Activated T-cell treated with anti-CD3 and anti-CD28 coated beads, Interleukin-2, amount 50 U/mL, for 4 hours (primary cell): ENCODE data around the gene PNPLA3. TPM values are rescaled to one million over a fixed set of nuclear protein-coding genes. Genes with fewer than 3 reads are reported as not detected.

Experiments used
- ATAC-seq, 2 donors: fragments of 200-7000 bp; cut with Tn5 transposase; one replicate each; pipeline ENCODE4 v1.10.0; 2021
- DNase-seq: peaks from one replicate; pipeline ENCODE4 v3.0.0-alpha.2; 2020
- H3K27me3 Mint-ChIP-seq: one replicate; pipeline ENCODE4 v1.8.0; 2021; ENCODE audit warnings: low read depth, mixed read lengths
- H3K36me3 Mint-ChIP-seq: one replicate; pipeline ENCODE4 v1.8.0; 2022; ENCODE audit warnings: mixed read lengths; ENCODE audit not compliant: insufficient read depth
- H3K4me1 Mint-ChIP-seq: one replicate; pipeline ENCODE4 v1.8.0; 2021; ENCODE audit warnings: low read depth, mixed read lengths
- H3K4me3 Mint-ChIP-seq: one replicate; pipeline ENCODE4 v1.8.0; 2021; ENCODE audit warnings: mild to moderate bottlenecking, moderate library complexity, mixed read lengths
- H3K9me3 Mint-ChIP-seq: one replicate; pipeline ENCODE4 v1.8.0; 2021; ENCODE audit warnings: mixed read lengths
- total RNA-seq, 3 donors: library from RNA; stranded (reverse); gene quantifications; one replicate each; pipeline ENCODE4 v1.2.1, GENCODE V29; 2021

PNPLA3 gene, protein sequence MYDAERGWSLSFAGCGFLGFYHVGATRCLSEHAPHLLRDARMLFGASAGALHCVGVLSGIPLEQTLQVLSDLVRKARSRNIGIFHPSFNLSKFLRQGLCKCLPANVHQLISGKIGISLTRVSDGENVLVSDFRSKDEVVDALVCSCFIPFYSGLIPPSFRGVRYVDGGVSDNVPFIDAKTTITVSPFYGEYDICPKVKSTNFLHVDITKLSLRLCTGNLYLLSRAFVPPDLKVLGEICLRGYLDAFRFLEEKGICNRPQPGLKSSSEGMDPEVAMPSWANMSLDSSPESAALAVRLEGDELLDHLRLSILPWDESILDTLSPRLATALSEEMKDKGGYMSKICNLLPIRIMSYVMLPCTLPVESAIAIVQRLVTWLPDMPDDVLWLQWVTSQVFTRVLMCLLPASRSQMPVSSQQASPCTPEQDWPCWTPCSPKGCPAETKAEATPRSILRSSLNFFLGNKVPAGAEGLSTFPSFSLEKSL
- total RNA-seq, result under 1 TPM in 1 of 3 donors, not detected in 2; 0.30 TPM

DNA sequence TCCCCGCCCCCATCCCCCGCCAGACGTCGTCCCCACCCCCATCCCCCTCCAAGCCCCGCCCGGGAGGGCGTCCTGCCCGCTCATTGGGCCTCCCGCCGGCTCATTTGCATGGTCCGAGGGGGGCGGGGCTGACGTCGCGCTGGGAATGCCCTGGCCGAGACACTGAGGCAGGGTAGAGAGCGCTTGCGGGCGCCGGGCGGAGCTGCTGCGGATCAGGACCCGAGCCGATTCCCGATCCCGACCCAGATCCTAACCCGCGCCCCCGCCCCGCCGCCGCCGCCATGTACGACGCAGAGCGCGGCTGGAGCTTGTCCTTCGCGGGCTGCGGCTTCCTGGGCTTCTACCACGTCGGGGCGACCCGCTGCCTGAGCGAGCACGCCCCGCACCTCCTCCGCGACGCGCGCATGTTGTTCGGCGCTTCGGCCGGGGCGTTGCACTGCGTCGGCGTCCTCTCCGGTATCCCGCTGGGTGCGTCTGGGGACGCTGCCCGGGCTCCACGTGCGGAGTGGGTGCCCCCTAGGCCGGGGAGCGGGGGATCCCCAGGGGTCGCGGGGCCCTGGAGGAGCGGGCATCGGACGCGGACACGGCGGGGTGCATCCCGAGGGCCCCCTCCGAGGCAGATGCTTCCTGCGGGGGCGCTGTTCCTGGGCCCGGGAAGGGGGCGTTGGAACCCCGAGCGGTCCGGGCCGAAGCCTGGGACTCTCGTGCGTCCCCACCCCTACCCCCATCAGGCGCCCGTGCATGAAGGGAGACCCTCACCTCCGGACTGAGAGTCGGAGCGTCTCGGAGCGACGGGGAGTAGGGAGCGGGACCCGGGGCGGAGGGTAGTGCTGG, at the start of gene PNPLA3:
PNPLA3 (plus strand) TSS at position 175 of the 834 bp plus-strand sequence; CDS start at position 282, 107 bp downstream.
- ATAC-seq (peak; percentile 95), DNase-seq (peak; percentile 72)
- Mint-ChIP-seq H3K4me3 (peak within 1 kb of the TSS; percentile 76), H3K27me3 (peaks cover 21% of the 10 kb centered on the region), H3K36me3 (no peaks in the 10 kb centered on the region), H3K4me1 (peaks cover 5% of the 10 kb centered on the region), H3K9me3 (no peaks in the 10 kb centered on the region)

DNA sequence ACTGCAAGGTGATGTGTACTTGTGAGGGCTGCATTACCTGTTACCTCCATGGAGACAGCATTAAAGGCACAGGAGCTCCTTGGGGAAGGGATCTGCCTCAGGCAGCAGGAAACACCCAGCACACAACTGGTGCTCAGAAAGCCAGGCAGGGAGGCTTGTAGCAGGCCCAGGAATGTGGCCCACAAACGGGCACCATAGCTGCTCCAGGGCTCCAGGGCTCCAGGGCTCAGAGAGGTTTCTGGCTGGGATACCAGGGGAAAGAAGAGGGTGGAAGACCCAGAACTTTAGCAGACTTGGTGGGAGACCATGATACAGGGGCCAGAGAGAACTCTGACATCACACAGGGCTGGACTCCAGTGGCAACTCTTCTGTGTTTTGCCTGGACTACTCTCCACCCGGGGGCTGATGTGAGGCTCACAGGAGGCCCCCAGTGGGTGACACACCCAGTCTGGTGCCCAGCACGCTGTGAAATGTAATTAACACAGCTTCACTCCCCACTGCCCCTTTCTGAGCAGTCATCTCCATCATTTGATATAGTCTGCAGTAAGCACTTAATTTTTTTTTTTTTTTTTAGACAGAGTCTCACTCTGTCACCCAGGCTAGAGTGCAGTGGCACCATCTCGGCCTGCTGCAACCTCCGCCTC, 46.6 kb upstream of the PNPLA3 start:
- H3K4me1 Mint-ChIP-seq, result no peaks in the 10 kb centered on the region
- no peak overlapping the region for H3K4me3 Mint-ChIP-seq
- no peaks in the 10 kb centered on the region for H3K36me3 Mint-ChIP-seq
- H3K9me3 Mint-ChIP-seq, result no peaks in the 10 kb centered on the region
- DNase-seq (no peak), ATAC-seq (no peak)
- H3K27me3 Mint-ChIP-seq, result peaks cover 42% of the 10 kb centered on the region

DNA sequence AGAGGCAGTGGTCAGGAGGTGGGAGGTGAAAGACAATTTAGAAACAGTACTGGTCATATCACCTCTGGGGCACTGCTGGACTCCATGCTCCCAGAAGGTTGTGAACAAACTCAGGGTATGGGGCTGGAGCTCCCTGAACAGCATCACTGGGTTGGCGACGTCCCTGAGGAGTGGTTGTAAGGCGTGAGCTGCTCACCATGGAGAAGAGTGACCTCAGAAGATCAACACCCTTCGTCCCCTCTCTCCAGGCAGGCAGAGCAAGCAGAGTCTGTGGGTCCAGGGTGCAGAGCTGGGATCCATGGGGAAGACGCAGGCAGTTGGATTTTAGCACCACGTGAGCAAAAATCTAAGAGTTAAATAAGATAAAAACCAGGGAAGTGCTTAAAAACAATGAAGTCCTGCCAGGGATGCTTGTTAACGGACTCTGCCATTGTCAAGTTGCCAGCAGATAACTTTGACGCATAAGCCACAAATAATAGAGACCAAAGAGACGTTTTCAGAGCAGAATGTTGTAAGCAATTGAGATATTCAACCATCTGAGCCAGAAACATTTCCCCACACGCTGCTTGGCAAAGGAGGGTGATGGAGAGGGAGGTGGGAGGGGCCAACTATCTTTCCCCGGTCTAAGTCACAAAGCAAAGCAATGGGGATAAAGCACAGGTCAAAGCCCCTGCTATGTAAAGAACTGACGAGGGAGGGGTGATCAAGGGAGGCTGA, 45.4 kb upstream of the PNPLA3 start:
- no peaks in the 10 kb centered on the region for H3K4me1 Mint-ChIP-seq
- no peaks in the 10 kb centered on the region for H3K9me3 Mint-ChIP-seq
- peaks cover 42% of the 10 kb centered on the region for H3K27me3 Mint-ChIP-seq
- H3K4me3 Mint-ChIP-seq, result no peak overlapping the region
- no peaks in the 10 kb centered on the region for H3K36me3 Mint-ChIP-seq
- no peak for DNase-seq
- no peak for ATAC-seq

- no peak overlapping the region for H3K4me3 Mint-ChIP-seq
- peaks cover 37% of the 10 kb centered on the region for H3K27me3 Mint-ChIP-seq
- no peaks in the 10 kb centered on the region for H3K4me1 Mint-ChIP-seq
- H3K9me3 Mint-ChIP-seq, result no peaks in the 10 kb centered on the region
- DNase-seq, result no peak
- ATAC-seq, result no peak
- no peaks in the 10 kb centered on the region for H3K36me3 Mint-ChIP-seq
Measured at GRCh38 chr22:43878831-43879550, 44.6 kb upstream of the PNPLA3 start.

GRCh38 chr22:43879901-43880540, 43.6 kb upstream of the PNPLA3 start:
- H3K27me3 Mint-ChIP-seq, result peaks cover 42% of the 10 kb centered on the region
- DNase-seq (no peak), ATAC-seq (no peak)
- peaks cover 2% of the 10 kb centered on the region for H3K4me1 Mint-ChIP-seq
- no peaks in the 10 kb centered on the region for H3K36me3 Mint-ChIP-seq
- no peak overlapping the region for H3K4me3 Mint-ChIP-seq
- H3K9me3 Mint-ChIP-seq, result no peaks in the 10 kb centered on the region

DNA sequence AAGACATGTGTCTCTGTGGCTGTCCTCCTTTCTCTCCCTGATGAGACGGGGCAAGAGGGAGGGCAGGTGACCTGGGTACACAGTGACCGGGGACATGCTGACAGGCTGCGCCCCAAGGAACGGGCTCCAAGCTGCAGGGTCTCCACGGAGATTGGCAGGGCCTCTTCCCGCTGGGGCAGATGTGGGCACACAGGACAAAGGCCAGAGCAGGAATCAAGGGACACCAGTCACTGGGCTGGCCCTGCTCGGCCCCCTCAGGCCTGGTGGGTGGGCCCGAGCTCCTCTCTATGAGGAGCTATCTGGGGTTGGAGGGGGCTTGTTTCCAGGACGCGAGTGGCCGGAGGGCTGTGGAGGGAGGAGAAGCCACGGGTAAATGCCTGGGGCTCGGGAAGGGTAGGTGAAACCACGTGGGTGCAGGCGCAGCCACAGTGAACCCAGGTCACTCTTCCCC, 43.0 kb upstream of the PNPLA3 start:
- Mint-ChIP-seq H3K4me3 (no peak overlapping the region), H3K27me3 (peaks cover 41% of the 10 kb centered on the region), H3K4me1 (peaks cover 2% of the 10 kb centered on the region), H3K36me3 (no peaks in the 10 kb centered on the region), H3K9me3 (no peaks in the 10 kb centered on the region)
- no peak for ATAC-seq
- no peak for DNase-seq

DNA sequence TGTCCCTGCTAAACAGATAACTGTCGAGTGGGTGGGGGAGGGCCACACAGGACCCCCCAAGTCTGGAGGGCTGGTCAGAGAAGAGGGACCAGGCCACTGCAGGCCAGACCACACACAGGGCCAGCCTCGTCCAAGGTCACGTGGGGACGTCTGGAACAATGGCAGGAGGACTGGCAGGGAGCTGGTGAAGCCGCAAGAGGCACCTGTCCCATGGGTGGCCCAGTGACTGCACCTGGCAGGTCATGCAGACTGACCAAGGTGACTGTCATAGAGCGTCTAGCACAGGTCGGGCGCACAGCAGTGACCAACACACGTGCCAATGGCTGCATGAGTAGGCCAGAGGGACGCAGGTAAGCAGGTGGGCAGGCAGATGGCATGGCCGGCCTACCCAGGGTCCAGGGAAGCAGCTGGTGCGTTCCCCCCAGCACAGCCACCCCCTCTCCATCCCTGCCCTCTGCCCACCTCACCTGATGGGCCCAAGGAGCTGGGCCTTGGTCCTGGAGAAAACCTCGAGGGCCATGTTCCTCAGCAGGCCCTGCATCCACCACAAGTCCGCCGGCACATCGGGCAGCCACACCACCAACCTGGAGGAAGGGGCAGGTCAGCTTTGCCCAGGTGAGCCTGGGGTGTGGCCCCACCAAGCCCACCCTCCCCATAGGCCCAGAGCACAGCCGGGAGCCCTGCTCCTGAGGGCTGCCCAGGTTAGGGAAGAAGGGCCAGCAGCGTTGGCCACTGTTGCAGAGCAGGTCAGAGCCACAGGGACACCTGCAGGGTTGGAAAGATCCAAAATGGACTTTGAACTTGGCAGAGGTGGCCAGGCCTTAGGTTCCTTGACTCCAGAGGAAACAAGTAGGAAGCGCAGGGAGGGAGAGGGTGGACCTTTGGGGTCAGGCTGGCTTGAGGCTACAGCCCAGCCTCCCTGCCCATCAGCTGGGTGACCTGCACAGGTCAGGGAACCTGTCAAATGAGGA, 42.2 kb upstream of the PNPLA3 start:
- peaks cover 39% of the 10 kb centered on the region for H3K27me3 Mint-ChIP-seq
- no peaks in the 10 kb centered on the region for H3K9me3 Mint-ChIP-seq
- H3K4me3 Mint-ChIP-seq, result no peak overlapping the region
- no peaks in the 10 kb centered on the region for H3K36me3 Mint-ChIP-seq
- DNase-seq (no peak), ATAC-seq (no peak)
- peaks cover 2% of the 10 kb centered on the region for H3K4me1 Mint-ChIP-seq

GRCh38 chr22:43882122-43882767, 41.4 kb upstream of the PNPLA3 start:
- H3K4me1 Mint-ChIP-seq, result peaks cover 2% of the 10 kb centered on the region
- no peaks in the 10 kb centered on the region for H3K36me3 Mint-ChIP-seq
- no peak for DNase-seq
- ATAC-seq, result no peak
- peaks cover 44% of the 10 kb centered on the region for H3K27me3 Mint-ChIP-seq
- no peak overlapping the region for H3K4me3 Mint-ChIP-seq
- no peaks in the 10 kb centered on the region for H3K9me3 Mint-ChIP-seq

DNA sequence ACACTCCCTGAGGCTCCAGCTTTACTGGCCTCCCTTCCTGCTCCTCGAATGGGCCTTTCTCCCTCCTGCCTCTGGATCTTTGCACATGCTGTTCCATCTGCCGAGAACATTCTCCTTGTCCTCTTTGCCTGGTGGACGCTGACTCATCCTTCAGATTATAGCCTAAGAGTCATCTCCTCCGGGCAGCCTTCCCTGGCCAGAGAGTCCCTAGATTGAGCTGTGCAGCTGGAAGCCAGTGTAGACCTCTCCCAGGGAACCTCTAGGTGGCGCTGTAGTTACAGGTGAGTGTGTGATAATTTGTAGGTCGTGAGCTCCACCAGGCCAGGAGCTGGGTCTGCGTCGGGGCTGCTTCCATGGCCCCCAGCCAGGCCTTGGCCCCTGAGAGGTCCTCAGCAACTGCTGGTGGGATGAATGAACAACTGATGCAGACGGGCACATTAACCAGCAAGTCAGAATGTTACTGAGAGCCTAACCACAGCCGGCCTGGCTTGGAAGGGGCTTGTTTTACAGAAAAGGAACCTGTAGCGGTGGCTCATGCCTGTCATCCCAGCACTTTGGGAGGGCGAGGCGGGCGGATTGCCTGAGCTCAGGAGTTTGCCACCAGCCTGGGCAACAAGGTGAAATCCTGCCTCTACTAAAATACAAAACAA, 40.5 kb upstream of the PNPLA3 start:
- Mint-ChIP-seq H3K4me3 (no peak overlapping the region), H3K9me3 (no peaks in the 10 kb centered on the region), H3K4me1 (peaks cover 2% of the 10 kb centered on the region), H3K27me3 (peaks cover 41% of the 10 kb centered on the region), H3K36me3 (no peaks in the 10 kb centered on the region)
- DNase-seq (peak; percentile 15), ATAC-seq (peak; percentile 58 to 59)

DNA sequence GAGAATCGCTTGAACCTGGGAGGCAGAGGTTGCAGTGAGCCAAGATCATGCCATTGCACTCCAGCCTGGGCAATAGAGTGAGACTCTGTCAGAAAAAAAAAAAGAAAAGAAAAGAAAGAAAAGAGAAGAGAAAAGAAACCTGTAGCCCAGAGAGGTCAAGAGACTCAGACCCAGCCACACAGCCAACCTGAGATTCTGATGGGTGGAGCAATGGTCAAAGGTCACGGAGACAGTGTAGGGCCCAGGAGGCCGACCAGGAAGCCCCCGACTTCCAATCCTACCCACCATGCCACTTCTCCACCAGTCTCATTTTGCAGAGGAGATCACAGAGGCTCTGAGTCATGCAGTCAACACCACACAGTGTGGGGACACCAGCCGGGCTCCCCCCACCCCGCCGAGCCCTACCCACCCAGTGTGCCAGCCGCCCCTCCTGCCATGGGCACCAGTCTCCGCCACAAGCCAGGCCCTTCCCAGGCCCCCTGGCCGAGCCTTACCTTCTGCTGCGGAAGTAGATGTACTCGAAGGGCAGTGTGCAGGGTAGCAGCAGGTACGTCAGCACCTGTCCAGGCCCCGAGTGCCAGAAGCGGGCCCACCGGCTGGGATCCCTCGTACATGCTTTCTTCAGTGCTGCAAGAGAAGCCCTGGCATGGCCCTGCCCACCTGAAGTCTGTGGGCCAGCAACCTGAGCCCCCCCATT, 39.7 kb upstream of the PNPLA3 start:
- no peaks in the 10 kb centered on the region for H3K36me3 Mint-ChIP-seq
- peaks cover 2% of the 10 kb centered on the region for H3K4me1 Mint-ChIP-seq
- peaks cover 39% of the 10 kb centered on the region for H3K27me3 Mint-ChIP-seq
- no peaks in the 10 kb centered on the region for H3K9me3 Mint-ChIP-seq
- no peak overlapping the region for H3K4me3 Mint-ChIP-seq
- no peak for DNase-seq
- no peak for ATAC-seq
